Glomerular endothelial cell (primary cell): Measurements from ENCODE around the gene PGBD1. TPM values are rescaled to one million over a fixed set of nuclear protein-coding genes. Genes with fewer than 3 reads are reported as not detected.

ENCODE experiments used
- DNase-seq: peaks from one replicate; pipeline ENCODE4 v3.0.0-alpha.2; 2011; ENCODE audit warnings: low read depth, low spot score; ENCODE audit errors: extremely low read depth
- total RNA-seq: library from RNA; depleted of rRNA; stranded (reverse); fragments of >200 nt; gene quantifications from 2 replicates; pipeline ENCODE4 v1.2.3, GENCODE V29; 2015

The PGBD1 gene
- 7.5 and 9.1 TPM in 2 replicates for total RNA-seq

- DNase-seq = no peak
Observed at GRCh38 chr6:28281288-28282064, at the start of gene PGBD1. PGBD1 (plus strand) TSS chr6:28281572; CDS start chr6:28283814, 2,242 bp downstream.

GRCh38 chr6:28232785-28233184 lies 48.6 kb upstream of the PGBD1 start:
- no peak for DNase-seq

GRCh38 chr6:28235912-28236452 lies 45.4 kb upstream of the PGBD1 start:
- no peak for DNase-seq

GRCh38 chr6:28239636-28240035 lies 41.7 kb upstream of the PGBD1 start:
- no peak for DNase-seq

- DNase-seq = no peak
Observed at GRCh38 chr6:28240471-28240870, 40.9 kb upstream of the PGBD1 start.

- no peak for DNase-seq
Observed at GRCh38 chr6:28243946-28244345, 37.4 kb upstream of the PGBD1 start.

GRCh38 chr6:28245206-28245941 lies 36.0 kb upstream of the PGBD1 start:
- no peak for DNase-seq

- DNase-seq = no peak
Observed at GRCh38 chr6:28248916-28249315, 32.5 kb upstream of the PGBD1 start.

GRCh38 chr6:28250747-28251146 lies 30.6 kb upstream of the PGBD1 start:
- DNase-seq = no peak

GRCh38 chr6:28251661-28252008 lies 29.7 kb upstream of the PGBD1 start:
- DNase-seq = no peak

- peak; percentile 74 for DNase-seq
Observed at GRCh38 chr6:28252009-28252975, 29.1 kb upstream of the PGBD1 start, which contains the start of gene ZKSCAN4. ZKSCAN4 (minus strand) TSS chr6:28252269; CDS start chr6:28251980, 289 bp downstream.

- no peak for DNase-seq
Observed at GRCh38 chr6:28254121-28254519, 27.3 kb upstream of the PGBD1 start.

GRCh38 chr6:28257042-28257441 lies 24.3 kb upstream of the PGBD1 start:
- no peak for DNase-seq

- no peak for DNase-seq
Observed at GRCh38 chr6:28258877-28259777, 22.2 kb upstream of the PGBD1 start, which contains the start of gene NKAPL. NKAPL (plus strand) TSS chr6:28259297; CDS start chr6:28259372, 75 bp downstream.

GRCh38 chr6:28263922-28264321 lies 17.4 kb upstream of the PGBD1 start:
- no peak for DNase-seq

GRCh38 chr6:28264834-28265401 lies 16.5 kb upstream of the PGBD1 start:
- DNase-seq = no peak

- DNase-seq = no peak
Observed at GRCh38 chr6:28266563-28266961, 14.8 kb upstream of the PGBD1 start.

GRCh38 chr6:28266962-28267694 lies 14.2 kb upstream of the PGBD1 start, which contains the start of gene ZSCAN26:
ZSCAN26 (plus strand) TSS chr6:28267143; CDS start chr6:28271920, 4,777 bp downstream.
- peak; percentile 58 for DNase-seq
